GM23338 (cell line): ENCODE measurements around the gene GSTM1. TPM values are rescaled to one million over a fixed set of nuclear protein-coding genes. Genes with fewer than 3 reads are reported as not detected.

Source experiments
- ATAC-seq: fragments of 200-7000 bp; cut with Tn5 transposase; 3 replicates; pipeline ENCODE4 v1.9.1; 2020
- DNase-seq: peaks from one replicate; pipeline ENCODE4 v3.0.0-alpha.2; 2015; ENCODE audit warnings: low spot score
- H2AFZ ChIP-seq: fragments of 200-600 bp; sonication (generic); 2 replicates; pipeline ENCODE4 v1.8.0; 2016; ENCODE audit warnings: antibody characterized with exemption, mild to moderate bottlenecking, moderate library complexity
- H3F3A ChIP-seq: fragments of 200-600 bp; sonication (generic); replicated peaks from 2 replicates; pipeline ENCODE4 v1.8.0; 2017; ENCODE audit warnings: antibody characterized with exemption, mixed run types, low read depth
- H3K27ac ChIP-seq: fragments of 200-600 bp; sonication (generic); 2 replicates; pipeline ENCODE4 v1.6.1; 2016; ENCODE audit warnings: low read depth
- H3K27me3 ChIP-seq: fragments of 200-600 bp; sonication (generic); 2 replicates; pipeline ENCODE4 v1.8.0; 2016; ENCODE audit warnings: mild to moderate bottlenecking, mixed run types, moderate library complexity; ENCODE audit not compliant: insufficient read depth
- H3K36me3 ChIP-seq: fragments of 200-600 bp; sonication (generic); 2 replicates; pipeline ENCODE4 v1.8.0; 2016; ENCODE audit warnings: mild to moderate bottlenecking; ENCODE audit not compliant: insufficient read depth
- H3K4me1 ChIP-seq: fragments of 200-600 bp; sonication (generic); 2 replicates; pipeline ENCODE4 v1.8.0; 2016; ENCODE audit warnings: mild to moderate bottlenecking, moderate library complexity; ENCODE audit not compliant: insufficient read depth
- H3K4me2 ChIP-seq: fragments of 200-600 bp; sonication (generic); 2 replicates; pipeline ENCODE4 v1.7.1; 2017; ENCODE audit warnings: mixed run types
- H3K4me3 ChIP-seq: fragments of 200-600 bp; sonication (generic); 2 replicates; pipeline ENCODE4 v1.6.1; 2016; ENCODE audit warnings: mixed run types
- H3K79me2 ChIP-seq: fragments of 200-600 bp; sonication (generic); replicated peaks from 2 replicates; pipeline ENCODE4 v1.8.0; 2017; ENCODE audit warnings: mild to moderate bottlenecking; ENCODE audit not compliant: insufficient read depth
- H3K9me2 ChIP-seq: fragments of 200-600 bp; sonication (generic); 2 replicates; pipeline ENCODE4 v1.8.0; 2017; ENCODE audit not compliant: insufficient read depth
- H4K20me1 ChIP-seq: fragments of 200-600 bp; sonication (generic); replicated peaks from 2 replicates; pipeline ENCODE4 v1.8.0; 2017; ENCODE audit warnings: mild to moderate bottlenecking; ENCODE audit not compliant: insufficient read depth
- H3K27ac Mint-ChIP-seq: 2 replicates; pipeline ENCODE4 v1.8.0; 2020; ENCODE audit warnings: inconsistent platforms, mild to moderate bottlenecking, moderate library complexity, mixed read lengths
- H3K27me3 Mint-ChIP-seq: 3 replicates; pipeline ENCODE4 v1.8.0; 2022; ENCODE audit warnings: low read depth, mild to moderate bottlenecking, moderate library complexity, mixed read lengths, inconsistent platforms; ENCODE audit not compliant: insufficient read depth, poor library complexity
- H3K36me3 Mint-ChIP-seq: 3 replicates; pipeline ENCODE4 v1.8.0; 2021; ENCODE audit warnings: low read depth, mild to moderate bottlenecking, inconsistent platforms, moderate library complexity, mixed read lengths
- H3K4me1 Mint-ChIP-seq: 3 replicates; pipeline ENCODE4 v1.8.0; 2020; ENCODE audit warnings: mild to moderate bottlenecking, inconsistent platforms, mixed read lengths
- H3K4me3 Mint-ChIP-seq: 3 replicates; pipeline ENCODE4 v1.8.0; 2021; ENCODE audit warnings: moderate library complexity, mild to moderate bottlenecking, inconsistent platforms, mixed read lengths
- H3K9me3 Mint-ChIP-seq: 3 replicates; pipeline ENCODE4 v1.8.0; 2020; ENCODE audit warnings: moderate library complexity, mild to moderate bottlenecking, inconsistent platforms, mixed read lengths
- EZH2phosphoT487 ChIP-seq: fragments of 200-600 bp; sonication (generic); IDR thresholded peaks from one replicate; pipeline ENCODE4 v1.8.1; 2018; ENCODE audit warnings: antibody characterized with exemption; ENCODE audit not compliant: unreplicated experiment
- JUNB ChIP-seq: IDR thresholded peaks from one replicate; pipeline ENCODE4 v1.6.1; 2016; ENCODE audit warnings: antibody characterized with exemption; ENCODE audit not compliant: unreplicated experiment
- NANOG ChIP-seq: IDR thresholded peaks from 2 replicates; pipeline ENCODE4 v1.6.1; 2016; ENCODE audit warnings: antibody characterized with exemption, borderline replicate concordance
- POLR2AphosphoS5 ChIP-seq: IDR thresholded peaks from 2 replicates; pipeline ENCODE4 v1.6.1; 2016; ENCODE audit warnings: antibody characterized with exemption, low read depth
- STAT1 ChIP-seq: IDR thresholded peaks from one replicate; pipeline ENCODE4 v1.6.1; 2016; ENCODE audit warnings: antibody characterized with exemption; ENCODE audit not compliant: unreplicated experiment
- ZNF114 ChIP-seq: fragments of 250-450 bp; sonication (Bioruptor Pico); IDR thresholded peaks from 2 replicates; pipeline ENCODE4 v1.5.0; 2020; ENCODE audit warnings: mild to moderate bottlenecking, moderate library complexity
- ZNF331 ChIP-seq: fragments of 250-450 bp; sonication (Bioruptor Pico); IDR thresholded peaks from 2 replicates; pipeline ENCODE4 v1.5.0; 2020; ENCODE audit warnings: low read depth, mild to moderate bottlenecking, moderate library complexity
- polyA plus RNA-seq: library from polyadenylated mRNA; unstranded; fragments of >200 nt; fragmentation: Nextera tagmentation; extraction: Ambion mirVana; gene quantifications from 2 replicates; pipeline ENCODE4 v1.2.1, GENCODE V29; 2016
- total RNA-seq: library from RNA; depleted of rRNA; stranded (reverse); fragments of >200 nt; shearing (Covaris generic); gene quantifications from 2 replicates; pipeline ENCODE4 v1.2.3, GENCODE V29; 2014
- TF ChIP-seq, protein P1 (sequence below), 2 experiments: fragments of 200-600 bp in 1 of 2; sonication (generic) in 1 of 2; conservative IDR thresholded peaks; 2 replicates each; pipeline versions ENCODE4 v1.5.1 to v1.6.1; 2016 to 2017; ENCODE audit warnings: antibody characterized with exemption in 2 of 2, low read depth in 2 of 2, mild to moderate bottlenecking in 2 of 2, moderate library complexity in 1 of 2
- TF ChIP-seq, protein P2 (sequence below): IDR thresholded peaks from 2 replicates; pipeline ENCODE4 v1.6.1; 2016; ENCODE audit warnings: antibody characterized with exemption
- TF ChIP-seq, protein P3 (sequence below): IDR thresholded peaks from one replicate; pipeline ENCODE4 v1.6.1; 2018; ENCODE audit warnings: antibody characterized with exemption; ENCODE audit not compliant: unreplicated experiment

The GSTM1 gene
- total and polyA plus RNA-seq, 2 experiments from 2014 or later: not detected

DNA sequence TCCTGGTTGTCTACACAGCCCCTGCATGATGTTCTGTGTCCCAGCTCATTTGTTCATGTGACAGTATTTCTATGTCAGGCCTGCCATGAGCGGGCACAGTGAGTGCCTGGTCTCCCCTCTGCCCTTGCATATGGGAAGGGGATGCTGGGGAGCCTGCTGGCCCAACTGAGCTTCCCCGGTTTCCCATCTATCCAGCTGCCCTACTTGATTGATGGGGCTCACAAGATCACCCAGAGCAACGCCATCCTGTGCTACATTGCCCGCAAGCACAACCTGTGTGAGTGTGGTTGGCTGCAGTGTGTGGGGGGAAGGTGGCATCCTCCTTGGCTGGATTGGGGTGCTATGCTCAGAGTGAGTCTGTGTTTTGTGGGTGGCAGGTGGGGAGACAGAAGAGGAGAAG, 30.2 kb upstream of the GSTM1 start (continued):
- TF ChIP-seq STAT1 (no peak), ZNF114 (no peak), ZNF331 (no peak), EZH2phosphoT487 (no peak), JUNB (no peak), POLR2AphosphoS5 (no peak), NANOG (no peak)
- TF ChIP-seq, protein P1, sequence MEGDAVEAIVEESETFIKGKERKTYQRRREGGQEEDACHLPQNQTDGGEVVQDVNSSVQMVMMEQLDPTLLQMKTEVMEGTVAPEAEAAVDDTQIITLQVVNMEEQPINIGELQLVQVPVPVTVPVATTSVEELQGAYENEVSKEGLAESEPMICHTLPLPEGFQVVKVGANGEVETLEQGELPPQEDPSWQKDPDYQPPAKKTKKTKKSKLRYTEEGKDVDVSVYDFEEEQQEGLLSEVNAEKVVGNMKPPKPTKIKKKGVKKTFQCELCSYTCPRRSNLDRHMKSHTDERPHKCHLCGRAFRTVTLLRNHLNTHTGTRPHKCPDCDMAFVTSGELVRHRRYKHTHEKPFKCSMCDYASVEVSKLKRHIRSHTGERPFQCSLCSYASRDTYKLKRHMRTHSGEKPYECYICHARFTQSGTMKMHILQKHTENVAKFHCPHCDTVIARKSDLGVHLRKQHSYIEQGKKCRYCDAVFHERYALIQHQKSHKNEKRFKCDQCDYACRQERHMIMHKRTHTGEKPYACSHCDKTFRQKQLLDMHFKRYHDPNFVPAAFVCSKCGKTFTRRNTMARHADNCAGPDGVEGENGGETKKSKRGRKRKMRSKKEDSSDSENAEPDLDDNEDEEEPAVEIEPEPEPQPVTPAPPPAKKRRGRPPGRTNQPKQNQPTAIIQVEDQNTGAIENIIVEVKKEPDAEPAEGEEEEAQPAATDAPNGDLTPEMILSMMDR (conservative IDR thresholded peaks at IDR 0.05; ENCODE audit: low read depth in 2 of 2): no peak
- TF ChIP-seq, protein P2, sequence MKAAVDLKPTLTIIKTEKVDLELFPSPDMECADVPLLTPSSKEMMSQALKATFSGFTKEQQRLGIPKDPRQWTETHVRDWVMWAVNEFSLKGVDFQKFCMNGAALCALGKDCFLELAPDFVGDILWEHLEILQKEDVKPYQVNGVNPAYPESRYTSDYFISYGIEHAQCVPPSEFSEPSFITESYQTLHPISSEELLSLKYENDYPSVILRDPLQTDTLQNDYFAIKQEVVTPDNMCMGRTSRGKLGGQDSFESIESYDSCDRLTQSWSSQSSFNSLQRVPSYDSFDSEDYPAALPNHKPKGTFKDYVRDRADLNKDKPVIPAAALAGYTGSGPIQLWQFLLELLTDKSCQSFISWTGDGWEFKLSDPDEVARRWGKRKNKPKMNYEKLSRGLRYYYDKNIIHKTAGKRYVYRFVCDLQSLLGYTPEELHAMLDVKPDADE: no peak

DNA sequence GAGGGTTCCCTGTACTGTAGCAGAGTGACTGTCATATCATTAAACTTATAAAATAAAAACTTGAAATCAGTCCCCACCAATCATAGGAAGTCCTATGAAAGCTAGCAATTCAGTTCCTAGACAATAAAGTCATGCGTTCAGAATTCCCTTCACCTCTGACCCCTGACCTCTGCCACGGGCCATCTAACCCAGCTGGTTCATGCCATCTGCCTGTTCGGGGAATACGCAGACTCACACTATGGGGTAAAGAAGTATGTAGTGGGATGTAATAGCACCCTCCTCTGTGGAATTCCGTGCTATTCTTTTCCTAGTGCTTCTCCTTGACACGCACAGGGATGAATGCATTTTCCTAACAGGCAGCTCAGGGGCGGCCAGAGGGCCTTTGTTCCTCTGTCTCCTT, 29.6 kb upstream of the GSTM1 start:
- ATAC-seq (no peak), DNase-seq (no peak)
- Histone ChIP-seq H3K79me2 (no peaks in the 10 kb centered on the region), H3K27ac (no peak overlapping the region), H3K4me1 (peaks cover 10% of the 10 kb centered on the region; the same call in 1 of the 2 replicates), H3F3A (peaks cover 6% of the 10 kb centered on the region), H3K9me2 (no peaks in the 10 kb centered on the region), H3K27me3 (peaks cover 18% of the 10 kb centered on the region), H4K20me1 (no peaks in the 10 kb centered on the region; the same call in 1 of the 2 replicates), H3K4me2 (no peak overlapping the region), H3K36me3 (no peaks in the 10 kb centered on the region), H2AFZ (no peak overlapping the region), H3K4me3 (no peak overlapping the region)
- no peak overlapping the region for H3K4me3 Mint-ChIP-seq
- H3K27ac Mint-ChIP-seq: no peak overlapping the region
- no peaks in the 10 kb centered on the region for H3K9me3 Mint-ChIP-seq
- H3K27me3 Mint-ChIP-seq: peaks cover 11% of the 10 kb centered on the region
- H3K4me1 Mint-ChIP-seq: peaks cover 11% of the 10 kb centered on the region
- H3K36me3 Mint-ChIP-seq: no peaks in the 10 kb centered on the region
- TF ChIP-seq STAT1 (no peak), JUNB (no peak)
- TF ChIP-seq, protein P3, sequence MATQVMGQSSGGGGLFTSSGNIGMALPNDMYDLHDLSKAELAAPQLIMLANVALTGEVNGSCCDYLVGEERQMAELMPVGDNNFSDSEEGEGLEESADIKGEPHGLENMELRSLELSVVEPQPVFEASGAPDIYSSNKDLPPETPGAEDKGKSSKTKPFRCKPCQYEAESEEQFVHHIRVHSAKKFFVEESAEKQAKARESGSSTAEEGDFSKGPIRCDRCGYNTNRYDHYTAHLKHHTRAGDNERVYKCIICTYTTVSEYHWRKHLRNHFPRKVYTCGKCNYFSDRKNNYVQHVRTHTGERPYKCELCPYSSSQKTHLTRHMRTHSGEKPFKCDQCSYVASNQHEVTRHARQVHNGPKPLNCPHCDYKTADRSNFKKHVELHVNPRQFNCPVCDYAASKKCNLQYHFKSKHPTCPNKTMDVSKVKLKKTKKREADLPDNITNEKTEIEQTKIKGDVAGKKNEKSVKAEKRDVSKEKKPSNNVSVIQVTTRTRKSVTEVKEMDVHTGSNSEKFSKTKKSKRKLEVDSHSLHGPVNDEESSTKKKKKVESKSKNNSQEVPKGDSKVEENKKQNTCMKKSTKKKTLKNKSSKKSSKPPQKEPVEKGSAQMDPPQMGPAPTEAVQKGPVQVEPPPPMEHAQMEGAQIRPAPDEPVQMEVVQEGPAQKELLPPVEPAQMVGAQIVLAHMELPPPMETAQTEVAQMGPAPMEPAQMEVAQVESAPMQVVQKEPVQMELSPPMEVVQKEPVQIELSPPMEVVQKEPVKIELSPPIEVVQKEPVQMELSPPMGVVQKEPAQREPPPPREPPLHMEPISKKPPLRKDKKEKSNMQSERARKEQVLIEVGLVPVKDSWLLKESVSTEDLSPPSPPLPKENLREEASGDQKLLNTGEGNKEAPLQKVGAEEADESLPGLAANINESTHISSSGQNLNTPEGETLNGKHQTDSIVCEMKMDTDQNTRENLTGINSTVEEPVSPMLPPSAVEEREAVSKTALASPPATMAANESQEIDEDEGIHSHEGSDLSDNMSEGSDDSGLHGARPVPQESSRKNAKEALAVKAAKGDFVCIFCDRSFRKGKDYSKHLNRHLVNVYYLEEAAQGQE: no peak
- TF ChIP-seq, protein P1 (conservative IDR thresholded peaks at IDR 0.05; ENCODE audit: low read depth in 2 of 2): no peak
- TF ChIP-seq, protein P2: no peak
